GM12892 (cell line): Measurements from ENCODE around the gene THAP9.

Source experiments
- DNase-seq: peaks from one replicate; pipeline ENCODE4 v3.0.0; 2011; ENCODE audit not compliant: insufficient read length
- FAIRE-seq: peaks from 2 replicates; lab custom pipeline; 2011; peaks lifted over from hg19 to GRCh38; lab: Jason Lieb, UNC
- POLR2A ChIP-seq: IDR thresholded peaks from 2 replicates; pipeline ENCODE4 v1.6.1; 2011; ENCODE audit warnings: low read depth, low read length, control low read depth
- POLR2AphosphoS5 ChIP-seq: IDR thresholded peaks from 2 replicates; pipeline ENCODE4 v1.6.1; 2011; ENCODE audit warnings: low read depth, low read length, control low read depth
- TAF1 ChIP-seq: IDR thresholded peaks from 2 replicates; pipeline ENCODE4 v1.6.1; 2011; ENCODE audit warnings: low read depth, mild to moderate bottlenecking, control low read depth, low read length, borderline replicate concordance

THAP9 gene

GRCh38 chr4:82939414-82939813 lies 38.9 kb downstream of the THAP9 start:
- FAIRE-seq, result no peak
- no peak for TF ChIP-seq TAF1
- no peak for TF ChIP-seq POLR2A

DNA sequence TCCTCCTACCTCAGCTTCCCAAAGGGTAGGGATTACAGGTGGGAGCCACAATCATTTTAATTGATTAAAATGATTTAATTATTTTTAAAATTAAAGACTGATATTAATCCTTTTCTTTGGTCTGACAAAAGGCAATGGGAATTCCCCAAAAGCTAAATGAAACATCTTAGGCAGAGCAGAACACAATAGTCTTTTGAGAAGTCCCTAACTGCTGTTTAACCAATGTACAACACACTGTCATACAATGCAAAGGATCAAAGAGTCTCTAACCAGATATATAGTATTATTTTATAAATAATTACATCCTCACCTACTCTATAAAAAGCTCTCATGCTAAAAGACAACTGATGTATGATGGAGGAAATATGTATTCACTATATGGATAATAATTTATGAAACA lies 47.0 kb downstream of the THAP9 start:
- FAIRE-seq (no peak), DNase-seq (no peak)
- TF ChIP-seq POLR2AphosphoS5 (no peak), TAF1 (no peak), POLR2A (no peak)

More at GRCh38 chr4:82939414-82939813, 38.9 kb downstream of the THAP9 start:
- DNase-seq, result no peak

GRCh38 chr4:82948647-82949204 lies 48.2 kb downstream of the THAP9 start:
- no peak for FAIRE-seq
- TF ChIP-seq POLR2AphosphoS5, result no peak
- no peak for TF ChIP-seq POLR2A
- no peak for TF ChIP-seq TAF1
- no peak for DNase-seq

GRCh38 chr4:82951196-82951595 lies 50.7 kb downstream of the THAP9 start:
- TF ChIP-seq TAF1 (no peak), POLR2AphosphoS5 (no peak), POLR2A (no peak)
- FAIRE-seq (peak; percentile 24), DNase-seq (no peak)

GRCh38 chr4:82954212-82954611 lies 53.7 kb downstream of the THAP9 start:
- no peak for DNase-seq
- FAIRE-seq, result no peak
- TF ChIP-seq POLR2A (no peak), POLR2AphosphoS5 (no peak), TAF1 (no peak)

DNA sequence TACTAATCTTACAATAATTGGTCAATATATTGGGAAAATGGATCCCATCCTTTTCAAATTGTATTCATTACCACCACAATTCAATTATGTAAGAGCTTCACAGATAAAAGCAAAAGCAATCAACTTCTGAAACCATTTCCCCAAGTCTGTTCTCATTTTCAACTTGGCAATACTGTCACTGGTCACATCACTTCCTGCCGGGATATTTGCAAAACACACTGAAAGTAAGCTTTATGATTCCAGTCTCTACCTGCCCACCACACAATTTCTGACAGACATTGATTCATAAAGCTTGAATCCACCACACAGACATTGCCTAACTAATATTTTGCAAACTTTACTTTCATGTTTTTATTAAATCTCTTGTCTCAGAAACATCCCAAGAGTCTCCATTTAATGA lies 56.5 kb downstream of the THAP9 start:
- peak; percentile 77 for FAIRE-seq
- TF ChIP-seq TAF1 (no peak), POLR2A (no peak), POLR2AphosphoS5 (no peak)
- DNase-seq, result no peak

GRCh38 chr4:82965763-82966162 lies 65.2 kb downstream of the THAP9 start:
- FAIRE-seq (peak; percentile 17), DNase-seq (no peak)
- TF ChIP-seq POLR2AphosphoS5 (no peak), POLR2A (no peak), TAF1 (no peak)

DNA sequence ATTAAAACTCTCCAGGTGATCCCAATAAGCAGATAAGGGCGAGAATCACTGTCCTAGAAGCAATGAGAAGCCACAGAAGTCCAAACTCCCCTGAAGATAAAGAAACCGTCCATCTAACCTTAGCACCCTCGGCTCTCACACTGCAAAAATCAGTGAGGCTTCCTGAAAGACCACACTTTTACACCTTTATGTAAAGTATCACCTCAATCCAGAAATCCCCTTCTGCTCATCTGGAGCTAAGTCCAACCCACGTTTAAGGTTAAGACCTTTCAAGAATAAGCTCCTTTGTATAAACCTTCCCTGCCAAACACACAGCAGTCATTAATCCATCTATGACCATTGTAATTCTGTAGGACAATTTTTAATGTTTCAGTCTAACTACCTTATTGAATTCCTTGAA lies 68.4 kb downstream of the THAP9 start:
- DNase-seq (no peak), FAIRE-seq (peak; percentile 89)
- TF ChIP-seq POLR2A (no peak), TAF1 (no peak), POLR2AphosphoS5 (no peak)

- DNase-seq (no peak), FAIRE-seq (no peak)
- TF ChIP-seq TAF1 (no peak), POLR2AphosphoS5 (no peak), POLR2A (no peak)
Observed at GRCh38 chr4:82969414-82969813, 68.9 kb downstream of the THAP9 start.
